ENCODE data around the gene ZNF862.

Gene ZNF862

GRCh38 chr7:149838224-149838991 is at the start of gene ZNF862:
ZNF862 (plus strand) TSS chr7:149838375; CDS start chr7:149838612, 237 bp downstream.
- DNase-seq, result peak; percentile 91 to 97

- no peak for DNase-seq
These were observed 49.1 kb upstream of the ZNF862 start for GRCh38 chr7:149789101-149789500.

GRCh38 chr7:149790146-149790548 is 48.0 kb upstream of the ZNF862 start:
- no peak for DNase-seq

GRCh38 chr7:149790754-149791360 is 47.3 kb upstream of the ZNF862 start:
- DNase-seq, result no peak

- no peak for DNase-seq
These were observed 46.6 kb upstream of the ZNF862 start for GRCh38 chr7:149791411-149792219.

- DNase-seq, result no peak
These were observed 46.0 kb upstream of the ZNF862 start for GRCh38 chr7:149792220-149792595.

GRCh38 chr7:149793261-149793660 is 44.9 kb upstream of the ZNF862 start:
- no peak for DNase-seq

- no peak for DNase-seq
These were observed 43.5 kb upstream of the ZNF862 start for GRCh38 chr7:149794661-149795060.

GRCh38 chr7:149795126-149795525 is 43.0 kb upstream of the ZNF862 start:
- no peak for DNase-seq

GRCh38 chr7:149796287-149796860 is 41.8 kb upstream of the ZNF862 start:
- DNase-seq, result no peak

GRCh38 chr7:149797771-149798170 is 40.4 kb upstream of the ZNF862 start:
- DNase-seq, result no peak

- DNase-seq, result no peak
These were observed 38.6 kb upstream of the ZNF862 start for GRCh38 chr7:149799397-149800168.

- no peak for DNase-seq
These were observed 38.0 kb upstream of the ZNF862 start for GRCh38 chr7:149800169-149800555.

- DNase-seq, result no peak
These were observed 37.1 kb upstream of the ZNF862 start for GRCh38 chr7:149801002-149801566.

- no peak for DNase-seq
These were observed 36.4 kb upstream of the ZNF862 start for GRCh38 chr7:149801816-149802215.

- no peak for DNase-seq
These were observed 35.2 kb upstream of the ZNF862 start for GRCh38 chr7:149802966-149803365.

GRCh38 chr7:149803551-149804074 is 34.6 kb upstream of the ZNF862 start:
- no peak for DNase-seq

- DNase-seq, result no peak
These were observed 34.1 kb upstream of the ZNF862 start for GRCh38 chr7:149804106-149804505.

GRCh38 chr7:149806726-149807125 is 31.4 kb upstream of the ZNF862 start:
- DNase-seq, result no peak

GRCh38 chr7:149808311-149808710 is 29.9 kb upstream of the ZNF862 start:
- DNase-seq, result no peak

- no peak for DNase-seq
These were observed 29.0 kb upstream of the ZNF862 start for GRCh38 chr7:149809215-149809614.

- peak in 1 of 2 experiments; percentile 21 for DNase-seq
These were observed 27.0 kb upstream of the ZNF862 start for GRCh38 chr7:149811221-149811620.

Data from SW 1271 (cell line).